Stimulated activated CD8-positive, alpha-beta memory T cell treated with anti-CD3 and anti-CD28 coated beads, Interleukin-4, amount 100 ng/mL, for 1 hour (primary cell): ENCODE measurements around the gene PDSS2.
"Not testable (repeated sequence)": the region's sequence is repeated elsewhere in the genome, so short reads cannot be mapped to it uniquely, and the experiment has no call there.

Experiments
- DNase-seq, 2 donors: peaks; one replicate each; pipeline ENCODE4 v3.0.0-alpha.2; 2020; ENCODE audit warnings: low read depth in 2 of 2, low spot score in 1 of 2

The PDSS2 gene

GRCh38 chr6:107475826-107476225, 16.5 kb upstream of the PDSS2 start:
- not testable (repeated sequence) for DNase-seq

- DNase-seq = not testable (repeated sequence)
These were observed 16.0 kb upstream of the PDSS2 start for GRCh38 chr6:107475360-107475759.

GRCh38 chr6:107473660-107474059, 14.3 kb upstream of the PDSS2 start:
- no peak for DNase-seq

GRCh38 chr6:107470364-107470763, 11.0 kb upstream of the PDSS2 start:
- DNase-seq = no peak

- no peak for DNase-seq
These were observed 6.7 kb upstream of the PDSS2 start for GRCh38 chr6:107466062-107466461.

- no peak for DNase-seq
These were observed 793 bp upstream of the PDSS2 start for GRCh38 chr6:107460083-107460631.

GRCh38 chr6:107458672-107459282, 587 bp downstream of the PDSS2 start:
- DNase-seq = peak in 1 of 2 donors; percentile 2

- DNase-seq = no peak
These were observed 10.6 kb downstream of the PDSS2 start for GRCh38 chr6:107448776-107449175.

GRCh38 chr6:107447663-107448216, 11.6 kb downstream of the PDSS2 start:
- no peak for DNase-seq

- DNase-seq = no peak
These were observed 15.1 kb downstream of the PDSS2 start for GRCh38 chr6:107444277-107444676.

- no peak for DNase-seq
These were observed 15.6 kb downstream of the PDSS2 start for GRCh38 chr6:107443608-107444267.

- no peak for DNase-seq
These were observed 16.3 kb downstream of the PDSS2 start for GRCh38 chr6:107442938-107443607.

- DNase-seq = no peak
These were observed 17.7 kb downstream of the PDSS2 start for GRCh38 chr6:107441682-107442081.

GRCh38 chr6:107440936-107441335, 18.4 kb downstream of the PDSS2 start:
- DNase-seq = no peak

- DNase-seq = no peak
These were observed 20.0 kb downstream of the PDSS2 start for GRCh38 chr6:107439406-107439805.

- DNase-seq = no peak
These were observed 21.7 kb downstream of the PDSS2 start for GRCh38 chr6:107437691-107438090.

- DNase-seq = no peak
These were observed 22.5 kb downstream of the PDSS2 start for GRCh38 chr6:107436881-107437280.

GRCh38 chr6:107435798-107436197, 23.6 kb downstream of the PDSS2 start:
- DNase-seq = no peak

GRCh38 chr6:107434812-107435211, 24.6 kb downstream of the PDSS2 start:
- no peak for DNase-seq

- DNase-seq = not testable (repeated sequence)
These were observed 33.4 kb downstream of the PDSS2 start for GRCh38 chr6:107425951-107426350.

GRCh38 chr6:107423474-107423990, 35.8 kb downstream of the PDSS2 start:
- DNase-seq = no peak
